Measurements from ENCODE around the gene LRRC4C. TPM values are rescaled to one million over a fixed set of nuclear protein-coding genes. Genes with fewer than 3 reads are reported as not detected.
"Not testable (repeated sequence)": the region's sequence is repeated elsewhere in the genome, so short reads cannot be mapped to it uniquely, and the experiment has no call there.

Gene LRRC4C
- total RNA-seq, 2 donors from 2014 or later, result 0.42 TPM; not detected in 1

DNA sequence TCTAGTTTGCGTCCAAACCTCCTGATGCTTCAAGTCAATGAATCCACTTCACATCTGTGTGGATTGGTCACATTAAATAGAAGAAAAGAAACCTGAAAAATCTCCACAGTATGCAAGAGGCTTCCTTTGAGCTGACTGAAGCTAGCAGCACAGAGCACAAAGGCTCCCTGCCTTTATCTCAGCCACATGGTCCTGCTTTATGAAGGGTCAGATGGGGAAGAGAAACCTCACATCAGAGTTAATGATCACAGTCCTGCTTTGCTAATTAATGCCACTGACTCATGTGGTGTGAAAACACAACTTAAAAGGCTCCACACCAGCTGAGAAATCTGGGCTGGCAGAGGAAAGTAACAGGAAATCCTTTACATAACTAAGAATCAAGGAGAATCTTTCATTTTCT, 1291.0 kb downstream of the LRRC4C start:
- intact Hi-C loops (cut with DNase I), result no loop called here
- no peaks in the 10 kb centered on the region for H3K9me3 ChIP-seq
- no peak for DNase-seq
- no peaks in the 10 kb centered on the region for H3K36me3 ChIP-seq
- H3K4me1 ChIP-seq, result no peaks in the 10 kb centered on the region
- TF ChIP-seq, protein P1, sequence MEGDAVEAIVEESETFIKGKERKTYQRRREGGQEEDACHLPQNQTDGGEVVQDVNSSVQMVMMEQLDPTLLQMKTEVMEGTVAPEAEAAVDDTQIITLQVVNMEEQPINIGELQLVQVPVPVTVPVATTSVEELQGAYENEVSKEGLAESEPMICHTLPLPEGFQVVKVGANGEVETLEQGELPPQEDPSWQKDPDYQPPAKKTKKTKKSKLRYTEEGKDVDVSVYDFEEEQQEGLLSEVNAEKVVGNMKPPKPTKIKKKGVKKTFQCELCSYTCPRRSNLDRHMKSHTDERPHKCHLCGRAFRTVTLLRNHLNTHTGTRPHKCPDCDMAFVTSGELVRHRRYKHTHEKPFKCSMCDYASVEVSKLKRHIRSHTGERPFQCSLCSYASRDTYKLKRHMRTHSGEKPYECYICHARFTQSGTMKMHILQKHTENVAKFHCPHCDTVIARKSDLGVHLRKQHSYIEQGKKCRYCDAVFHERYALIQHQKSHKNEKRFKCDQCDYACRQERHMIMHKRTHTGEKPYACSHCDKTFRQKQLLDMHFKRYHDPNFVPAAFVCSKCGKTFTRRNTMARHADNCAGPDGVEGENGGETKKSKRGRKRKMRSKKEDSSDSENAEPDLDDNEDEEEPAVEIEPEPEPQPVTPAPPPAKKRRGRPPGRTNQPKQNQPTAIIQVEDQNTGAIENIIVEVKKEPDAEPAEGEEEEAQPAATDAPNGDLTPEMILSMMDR (IDR thresholded peaks at IDR 0.05), result no peak
- H3K9ac ChIP-seq (ENCODE audit: low read depth in 2 of 2, low read length in 2 of 2), result no peak overlapping the region
- H3K27me3 ChIP-seq, result no peaks in the 10 kb centered on the region
- no peak overlapping the region for H3K4me3 ChIP-seq
- H3K27ac ChIP-seq, result no peak overlapping the region

DNA sequence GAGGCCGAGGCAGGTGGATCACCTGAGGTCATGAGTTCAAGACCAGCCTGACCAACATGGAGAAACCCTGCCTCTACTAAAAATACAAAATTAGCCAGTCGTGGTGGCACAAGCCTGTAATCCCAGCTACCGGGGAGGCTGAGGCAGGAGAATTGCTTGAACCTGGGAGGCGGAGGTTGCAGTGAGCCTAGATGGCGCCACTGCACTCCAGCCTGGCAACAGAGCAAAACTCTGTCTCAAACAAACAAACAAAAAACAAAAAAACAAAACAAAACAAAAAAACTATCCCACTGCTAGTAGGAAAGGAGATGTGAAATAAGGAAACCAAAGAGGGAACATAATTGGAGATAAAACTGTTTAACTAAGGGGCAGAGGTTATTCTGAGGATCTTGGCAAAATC, 1291.6 kb downstream of the LRRC4C start:
- H3K9me3 ChIP-seq; H3K36me3 ChIP-seq; H3K9ac ChIP-seq (ENCODE audit: low read depth in 2 of 2, low read length in 2 of 2); DNase-seq; H3K4me3 ChIP-seq; H3K4me1 ChIP-seq; H3K27me3 ChIP-seq; intact Hi-C loops (cut with DNase I); H3K27ac ChIP-seq: not testable (repeated sequence)

DNA sequence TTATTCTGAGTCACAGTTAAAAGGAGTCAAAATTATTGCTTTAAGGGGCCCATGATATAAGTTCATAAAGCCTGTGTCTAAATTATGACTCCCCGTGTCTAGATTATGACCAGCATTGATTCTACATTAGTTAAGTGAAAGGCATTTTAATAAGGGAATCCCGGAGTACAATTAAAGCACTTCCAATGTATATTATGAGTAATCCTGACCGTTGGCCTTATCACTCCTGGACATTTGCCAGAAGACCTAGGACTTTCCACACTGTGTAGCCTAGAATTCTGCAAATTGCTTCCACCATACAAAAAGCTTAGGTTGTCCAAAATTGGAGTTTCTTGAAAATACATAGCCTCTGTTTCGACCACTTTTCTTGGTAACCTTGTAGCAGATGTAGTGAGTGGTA, 1292.6 kb downstream of the LRRC4C start:
- Histone ChIP-seq H3K27ac (no peak overlapping the region), H3K9ac (ENCODE audit: low read depth in 2 of 2, low read length in 2 of 2) (no peak overlapping the region), H3K4me3 (no peak overlapping the region), H3K27me3 (no peaks in the 10 kb centered on the region), H3K4me1 (no peaks in the 10 kb centered on the region), H3K9me3 (no peaks in the 10 kb centered on the region), H3K36me3 (no peaks in the 10 kb centered on the region)
- TF ChIP-seq, protein P1 (IDR thresholded peaks at IDR 0.05), result no peak
- DNase-seq, result no peak
- intact Hi-C loops (cut with DNase I), result no loop called here

DNA sequence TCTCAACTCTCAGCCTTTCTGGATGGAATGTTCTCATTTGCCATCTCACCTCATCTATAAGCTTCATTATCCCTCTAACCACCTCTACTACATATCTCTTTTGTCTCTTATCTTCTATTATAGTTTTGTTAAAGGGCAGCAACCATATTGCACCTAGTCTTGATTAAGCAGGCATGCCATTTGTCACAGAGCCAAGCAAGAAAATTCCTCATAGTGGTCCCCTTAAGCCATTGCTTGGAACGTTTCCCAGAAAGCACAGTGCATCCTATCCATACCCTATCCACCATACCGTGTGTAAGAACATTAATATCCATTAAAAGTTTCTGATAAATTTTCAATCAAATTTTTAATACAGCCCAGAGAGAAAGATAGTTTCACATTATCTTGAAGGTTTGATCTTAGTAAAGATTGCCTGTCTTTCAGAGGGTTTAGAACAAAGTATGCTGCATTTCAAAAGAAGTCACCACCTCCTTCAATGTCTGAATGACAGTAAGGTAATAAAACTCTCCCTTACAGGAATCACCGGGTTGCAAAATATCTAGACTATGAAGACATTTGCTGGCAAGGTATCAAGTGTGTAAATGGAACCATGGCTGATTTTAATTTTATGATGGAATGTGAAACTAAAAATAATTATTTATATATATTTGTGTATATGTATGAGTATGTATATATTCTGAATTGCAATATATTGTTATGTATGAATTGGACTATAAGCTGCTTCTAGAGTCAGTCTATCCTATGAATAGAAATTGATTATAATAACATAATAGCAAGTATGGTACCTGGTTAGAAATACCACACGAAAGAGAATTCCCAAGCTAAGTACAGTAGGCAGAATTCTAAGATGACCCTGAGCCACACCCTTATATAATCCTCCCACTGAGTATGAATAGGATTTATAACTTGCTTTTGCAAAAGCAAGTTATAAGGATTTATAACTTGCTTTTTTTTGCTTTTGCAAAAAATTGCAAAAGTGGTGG, 1296.3 kb downstream of the LRRC4C start:
- Histone ChIP-seq H3K27me3 (no peaks in the 10 kb centered on the region), H3K9me3 (no peaks in the 10 kb centered on the region), H3K4me1 (no peaks in the 10 kb centered on the region), H3K36me3 (no peaks in the 10 kb centered on the region), H3K4me3 (no peak overlapping the region), H3K9ac (ENCODE audit: low read depth in 2 of 2, low read length in 2 of 2) (no peak overlapping the region), H3K27ac (no peak overlapping the region)
- intact Hi-C loops (cut with DNase I), result no loop called here
- no peak for DNase-seq
- TF ChIP-seq, protein P1 (IDR thresholded peaks at IDR 0.05), result no peak

DNA sequence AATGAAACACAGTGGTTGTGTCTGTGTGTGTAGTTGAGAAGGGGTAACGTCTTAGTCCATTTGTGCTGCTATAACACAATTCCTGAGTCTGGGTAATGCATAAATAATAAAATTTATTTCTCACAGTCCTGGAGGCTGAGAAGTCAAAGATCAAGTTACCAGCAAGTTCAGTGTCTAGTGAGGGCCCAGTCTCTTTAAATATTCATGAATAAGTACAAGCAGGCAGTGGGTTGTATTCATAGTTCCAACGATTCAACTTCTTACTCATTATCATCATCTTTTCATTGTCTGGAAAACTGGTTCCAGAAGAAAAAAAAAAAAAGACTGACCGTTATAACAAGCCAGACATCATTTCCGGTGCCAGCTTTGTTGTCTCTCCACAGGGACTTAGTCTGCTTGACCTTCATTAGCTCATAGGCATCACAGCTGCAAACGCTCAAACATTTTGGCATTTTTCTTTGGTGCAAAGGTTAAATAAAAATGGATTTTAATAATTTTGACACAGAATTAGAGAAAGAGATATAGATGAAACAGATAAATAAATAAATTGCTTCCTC, 1297.5 kb downstream of the LRRC4C start:
- no peaks in the 10 kb centered on the region for H3K36me3 ChIP-seq
- H3K4me3 ChIP-seq, result no peak overlapping the region
- TF ChIP-seq, protein P1 (IDR thresholded peaks at IDR 0.05), result no peak
- no peak overlapping the region for H3K27ac ChIP-seq
- DNase-seq, result no peak
- H3K9ac ChIP-seq (ENCODE audit: low read depth in 2 of 2, low read length in 2 of 2), result no peak overlapping the region
- H3K4me1 ChIP-seq, result no peaks in the 10 kb centered on the region
- no peaks in the 10 kb centered on the region for H3K9me3 ChIP-seq
- no peaks in the 10 kb centered on the region for H3K27me3 ChIP-seq
- intact Hi-C loops (cut with DNase I), result no loop called here

DNA sequence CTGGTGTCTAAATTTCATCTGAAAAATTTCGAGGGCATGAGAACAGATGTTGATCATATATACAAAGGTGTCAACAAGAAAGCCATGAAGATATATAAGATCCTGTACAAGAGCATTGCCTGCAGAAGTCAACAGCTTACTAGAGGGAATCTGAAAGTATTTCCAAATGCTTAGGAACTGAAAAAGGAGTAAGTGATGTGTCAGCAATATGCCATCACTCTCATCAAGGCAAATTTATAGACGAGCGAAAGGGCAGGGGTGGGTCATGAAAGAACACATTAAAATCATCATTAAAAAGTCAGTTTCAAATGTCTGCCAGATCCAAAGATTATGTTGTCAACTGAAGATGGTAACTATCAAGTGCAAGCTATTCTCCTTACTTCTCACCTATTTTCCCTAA, 1299.0 kb downstream of the LRRC4C start:
- Histone ChIP-seq H3K27ac (no peak overlapping the region), H3K4me1 (no peaks in the 10 kb centered on the region), H3K27me3 (no peaks in the 10 kb centered on the region), H3K36me3 (no peaks in the 10 kb centered on the region), H3K9ac (ENCODE audit: low read depth in 2 of 2, low read length in 2 of 2) (no peak overlapping the region), H3K9me3 (no peaks in the 10 kb centered on the region), H3K4me3 (no peak overlapping the region)
- intact Hi-C loops (cut with DNase I), result no loop called here
- TF ChIP-seq, protein P1 (IDR thresholded peaks at IDR 0.05), result no peak
- DNase-seq, result no peak
